Trophoblast cell (in vitro differentiated cells and primary cell): ENCODE measurements around the gene HNRNPA2B1. TPM values are rescaled to one million over a fixed set of nuclear protein-coding genes. Genes with fewer than 3 reads are reported as not detected.
A peak's percentile ranks its signal among the peaks of the same experiment; 100 is the strongest.

Experiments
- DNase-seq, 2 donors: peaks; one replicate each; pipeline ENCODE4 v3.0.0-alpha.2; 2016
- H2AFZ ChIP-seq: 2 replicates; pipeline ENCODE4 v1.6.1; 2013; ENCODE audit warnings: low read length, moderate library complexity, mild to moderate bottlenecking; ENCODE audit not compliant: insufficient read depth, poor library complexity
- H2AK5ac ChIP-seq: 2 replicates; pipeline ENCODE4 v1.6.1; 2013; ENCODE audit warnings: mild to moderate bottlenecking, low read length
- H2BK120ac ChIP-seq: 2 replicates; pipeline ENCODE4 v1.6.1; 2013; ENCODE audit warnings: low read length, mild to moderate bottlenecking, moderate library complexity; ENCODE audit not compliant: insufficient read depth, poor library complexity
- H2BK12ac ChIP-seq: 2 replicates; pipeline ENCODE4 v1.6.1; 2013; ENCODE audit warnings: mild to moderate bottlenecking, low read length, moderate library complexity
- H2BK5ac ChIP-seq: 2 replicates; pipeline ENCODE4 v1.6.1; 2013; ENCODE audit warnings: low read length, low read depth, moderate library complexity, mild to moderate bottlenecking; ENCODE audit not compliant: poor library complexity
- H3K14ac ChIP-seq: 2 replicates; pipeline ENCODE4 v1.6.1; 2013; ENCODE audit warnings: mild to moderate bottlenecking, low read length
- H3K18ac ChIP-seq: 2 replicates; pipeline ENCODE4 v1.6.1; 2013; ENCODE audit warnings: mild to moderate bottlenecking, low read length
- H3K23ac ChIP-seq: 2 replicates; pipeline ENCODE4 v1.6.1; 2013; ENCODE audit warnings: low read length
- H3K27ac ChIP-seq: 2 replicates; pipeline ENCODE4 v1.5.1; 2013; ENCODE audit warnings: low read depth, mild to moderate bottlenecking, inconsistent platforms, low read length, moderate library complexity
- H3K27me3 ChIP-seq: 2 replicates; pipeline ENCODE4 v1.6.1; 2013; ENCODE audit warnings: inconsistent platforms, mild to moderate bottlenecking, low read length, moderate library complexity; ENCODE audit not compliant: insufficient read depth
- H3K36me3 ChIP-seq, 2 experiments: 1 replicate in 1 of 2; 2 replicates in 1 of 2; pipeline ENCODE4 v1.6.1; 2013; ENCODE audit warnings: low read length in 2 of 2, mild to moderate bottlenecking in 2 of 2, moderate library complexity in 1 of 2; ENCODE audit not compliant: insufficient read depth in 2 of 2, control insufficient read depth in 1 of 2
- H3K4ac ChIP-seq: 2 replicates; pipeline ENCODE4 v1.6.1; 2013; ENCODE audit warnings: low read depth, mild to moderate bottlenecking, low read length, moderate library complexity
- H3K4me1 ChIP-seq, 2 experiments: 1 replicate in 1 of 2; 2 replicates in 1 of 2; pipeline ENCODE4 v1.6.1; 2013; ENCODE audit warnings: low read length in 2 of 2, mild to moderate bottlenecking in 2 of 2, moderate library complexity in 1 of 2; ENCODE audit not compliant: insufficient read depth in 2 of 2, control insufficient read depth in 1 of 2
- H3K4me2 ChIP-seq: 2 replicates; pipeline ENCODE4 v1.6.1; 2013; ENCODE audit warnings: inconsistent platforms, mild to moderate bottlenecking, low read length, moderate library complexity
- H3K4me3 ChIP-seq: 2 replicates; pipeline ENCODE4 v1.5.1; 2013; ENCODE audit warnings: mild to moderate bottlenecking, low read depth, low read length, inconsistent platforms
- H3K79me1 ChIP-seq: one replicate; pipeline ENCODE4 v1.6.1; 2013; ENCODE audit warnings: low read length
- H3K79me2 ChIP-seq: 2 replicates; pipeline ENCODE4 v1.6.1; 2013; ENCODE audit warnings: low read length, mild to moderate bottlenecking; ENCODE audit not compliant: control insufficient read depth, insufficient read depth, poor library complexity
- H3K9ac ChIP-seq: 2 replicates; pipeline ENCODE4 v1.6.1; 2013; ENCODE audit warnings: mild to moderate bottlenecking, low read length
- H3K9me3 ChIP-seq: 2 replicates; pipeline ENCODE4 v1.6.1; 2013; ENCODE audit warnings: low read depth, mild to moderate bottlenecking, control low read depth, inconsistent platforms, low read length; ENCODE audit not compliant: insufficient read depth
- H4K12ac ChIP-seq: 2 replicates; pipeline ENCODE4 v1.6.1; 2013; ENCODE audit warnings: low read depth, mild to moderate bottlenecking, low read length, moderate library complexity
- H4K8ac ChIP-seq: 2 replicates; pipeline ENCODE4 v1.6.1; 2013; ENCODE audit warnings: low read depth, mild to moderate bottlenecking, low read length, moderate library complexity
- H4K91ac ChIP-seq: one replicate; pipeline ENCODE4 v1.6.1; 2013; ENCODE audit warnings: low read depth, mild to moderate bottlenecking, low read length, moderate library complexity
- WGBS: extraction: QIAGEN DNeasy Blood & Tissue Kit; methylation state at CpG from one replicate; pipeline ENCODE4 v1.1.7; 2013; ENCODE audit warnings: missing lambda C conversion rate; ENCODE audit not compliant: insufficient read length, insufficient coverage; ENCODE audit errors: extremely low coverage; 5-methylcytosine and 5-hydroxymethylcytosine counted together
- polyA plus RNA-seq: library from polyadenylated mRNA; stranded (reverse); fragments of 200-250 nt; gene quantifications from 2 replicates; pipeline ENCODE4 v1.2.3, GENCODE V29; 2013

HNRNPA2B1 gene
- 576 and 608 TPM in 2 replicates for polyA plus RNA-seq

GRCh38 chr7:26200444-26201246, at the start of gene HNRNPA2B1:
Gene HNRNPA2B1, minus strand, starts transcription at chr7:26200746. Its CDS starts 169 bp downstream, at chr7:26200577.
- Histone ChIP-seq H3K36me3 (peaks cover 2 to 9% of the 10 kb centered on the region in 2 experiments), H2BK12ac (peak within 1 kb of the TSS; percentile 27), H2AK5ac (peak within 1 kb of the TSS; percentile 98), H3K27ac (peak within 1 kb of the TSS; percentile 99), H2AFZ (peak within 1 kb of the TSS; percentile 69), H3K4me3 (peak within 1 kb of the TSS; percentile 100), H3K4me2 (peak within 1 kb of the TSS; percentile 71), H2BK5ac (peak within 1 kb of the TSS; percentile 96), H4K8ac (peak within 1 kb of the TSS; percentile 91), H3K14ac (peak within 1 kb of the TSS; percentile 99), H3K79me2 (peaks cover 32% of the 10 kb centered on the region), H4K12ac (peak within 1 kb of the TSS; percentile 88), H3K4me1 (no peaks in the 10 kb centered on the region), H3K23ac (no peak within 1 kb of the TSS), H3K18ac (peak within 1 kb of the TSS; percentile 93), H3K9ac (peak within 1 kb of the TSS; percentile 100), H4K91ac (peak within 1 kb of the TSS; percentile 97), H3K9me3 (no peaks in the 10 kb centered on the region), H2BK120ac (peak within 1 kb of the TSS; percentile 95), H3K27me3 (no peaks in the 10 kb centered on the region), H3K79me1 (peaks cover 26% of the 10 kb centered on the region), H3K4ac (peak within 1 kb of the TSS; percentile 99)
- peak; percentile 98 to 100 for DNase-seq
- no CpG with 5 or more reads among the region's 71 CpGs for WGBS

GRCh38 chr7:26250239-26250638, 49.7 kb upstream of the HNRNPA2B1 start:
- Histone ChIP-seq H4K8ac (no peak overlapping the region), H3K4me3 (no peak overlapping the region), H3K4ac (no peak overlapping the region), H3K18ac (no peak overlapping the region), H3K27me3 (no peaks in the 10 kb centered on the region), H2AFZ (no peak overlapping the region), H2BK120ac (no peak overlapping the region), H3K79me1 (no peaks in the 10 kb centered on the region), H3K23ac (no peak overlapping the region), H2AK5ac (no peak overlapping the region), H3K27ac (no peak overlapping the region), H4K12ac (no peak overlapping the region), H3K36me3 (no peaks in the 10 kb centered on the region), H2BK5ac (no peak overlapping the region), H3K4me1 (no peaks in the 10 kb centered on the region), H4K91ac (no peak overlapping the region), H3K9ac (no peak overlapping the region), H3K79me2 (no peaks in the 10 kb centered on the region), H3K4me2 (no peak overlapping the region), H3K14ac (no peak overlapping the region), H3K9me3 (peaks cover 1% of the 10 kb centered on the region), H2BK12ac (no peak overlapping the region)
- DNase-seq, result no peak
- no CpG with 5 or more reads among the region's 12 CpGs for WGBS

GRCh38 chr7:26245150-26245549, 44.6 kb upstream of the HNRNPA2B1 start:
- Histone ChIP-seq H2BK120ac (no peak overlapping the region), H3K79me1 (no peaks in the 10 kb centered on the region), H3K79me2 (no peaks in the 10 kb centered on the region), H3K4ac (no peak overlapping the region), H3K23ac (no peak overlapping the region), H3K27ac (no peak overlapping the region), H2BK12ac (no peak overlapping the region), H3K27me3 (no peaks in the 10 kb centered on the region), H2BK5ac (no peak overlapping the region), H4K12ac (no peak overlapping the region), H3K9me3 (peaks cover 2% of the 10 kb centered on the region), H2AK5ac (no peak overlapping the region), H3K36me3 (no peaks in the 10 kb centered on the region), H3K4me2 (no peak overlapping the region), H4K91ac (no peak overlapping the region), H3K9ac (no peak overlapping the region), H2AFZ (no peak overlapping the region), H3K18ac (no peak overlapping the region), H3K4me3 (no peak overlapping the region), H3K14ac (no peak overlapping the region), H3K4me1 (no peaks in the 10 kb centered on the region), H4K8ac (no peak overlapping the region)
- WGBS, result no CpG with 5 or more reads among the region's 13 CpGs
- no peak for DNase-seq

- Histone ChIP-seq H2BK120ac (no peak overlapping the region), H2AK5ac (no peak overlapping the region), H4K8ac (no peak overlapping the region), H3K4ac (no peak overlapping the region), H3K4me3 (no peak overlapping the region), H3K79me1 (no peaks in the 10 kb centered on the region), H3K36me3 (no peaks in the 10 kb centered on the region), H3K27ac (no peak overlapping the region), H4K91ac (no peak overlapping the region), H3K9ac (no peak overlapping the region), H3K4me1 (no peaks in the 10 kb centered on the region), H3K79me2 (no peaks in the 10 kb centered on the region), H2BK5ac (no peak overlapping the region), H3K9me3 (peaks cover 2% of the 10 kb centered on the region), H3K23ac (no peak overlapping the region), H3K18ac (no peak overlapping the region), H4K12ac (no peak overlapping the region), H3K14ac (no peak overlapping the region), H2AFZ (no peak overlapping the region), H3K27me3 (no peaks in the 10 kb centered on the region), H2BK12ac (no peak overlapping the region), H3K4me2 (no peak overlapping the region)
- no peak for DNase-seq
- no CpG with 5 or more reads among the region's 3 CpGs for WGBS
Measured at GRCh38 chr7:26238032-26238431, 37.5 kb upstream of the HNRNPA2B1 start.
